Measurements from ENCODE around the gene LDLRAD1. TPM values are rescaled to one million over a fixed set of nuclear protein-coding genes. Genes with fewer than 3 reads are reported as not detected.
"Not testable (repeated sequence)": the region's sequence is repeated elsewhere in the genome, so short reads cannot be mapped to it uniquely, and the experiment has no call there.

Gene LDLRAD1
- total RNA-seq, 3 donors from 2014 or later (not counting 1 experiment from before 2014, with no cell fraction given): not detected

GRCh38 chr1:54027848-54028247 lies 9.9 kb upstream of the LDLRAD1 start:
- no peak for DNase-seq
- no peaks in the 10 kb centered on the region for H3K9me3 ChIP-seq (ENCODE audit: control insufficient read depth, insufficient read depth, low read length)
- H3K27ac ChIP-seq (ENCODE audit: low read length): no peak overlapping the region
- H3K4me3 ChIP-seq (ENCODE audit: low read length): no peak overlapping the region
- Mint-ChIP-seq H3K4me1 (no peaks in the 10 kb centered on the region), H3K27me3 (ENCODE audit: low read depth in 2 of 2) (no peaks in the 10 kb centered on the region), H3K27ac (no peak overlapping the region), H3K9me3 (no peaks in the 10 kb centered on the region), H3K4me3 (no peak overlapping the region), H3K36me3 (peaks cover 11% of the 10 kb centered on the region)
- intact Hi-C loops (cut with micrococcal nuclease): no loop called here
- ATAC-seq: no peak
- H3K36me3 ChIP-seq (ENCODE audit: control insufficient read depth, insufficient read depth, low read length): peaks cover 33% of the 10 kb centered on the region
- TF ChIP-seq CTCF (IDR thresholded peaks at IDR 0.05): no peak
- H3K27me3 ChIP-seq (ENCODE audit: control insufficient read depth, insufficient read depth, low read length): no peaks in the 10 kb centered on the region
- H3K4me1 ChIP-seq (ENCODE audit: control insufficient read depth, insufficient read depth, low read length): no peaks in the 10 kb centered on the region
- WGBS (ENCODE audit: insufficient coverage): 98% methylated on average over 4 of the region's 5 CpGs

- WGBS (ENCODE audit: insufficient coverage): 100% methylated on average over 1 of the region's 1 CpG
- H3K36me3 Mint-ChIP-seq; DNase-seq; H3K27me3 Mint-ChIP-seq (ENCODE audit: low read depth in 2 of 2); H3K4me1 Mint-ChIP-seq; H3K4me3 ChIP-seq (ENCODE audit: low read length); ATAC-seq; H3K27ac Mint-ChIP-seq; H3K27me3 ChIP-seq (ENCODE audit: control insufficient read depth, insufficient read depth, low read length); H3K4me1 ChIP-seq (ENCODE audit: control insufficient read depth, insufficient read depth, low read length); H3K9me3 ChIP-seq (ENCODE audit: control insufficient read depth, insufficient read depth, low read length); H3K27ac ChIP-seq (ENCODE audit: low read length); H3K9me3 Mint-ChIP-seq; H3K4me3 Mint-ChIP-seq; intact Hi-C loops (cut with micrococcal nuclease); H3K36me3 ChIP-seq (ENCODE audit: control insufficient read depth, insufficient read depth, low read length): not testable (repeated sequence)
Measured at GRCh38 chr1:54024811-54025210, 6.8 kb upstream of the LDLRAD1 start.

- Mint-ChIP-seq H3K4me3 (no peak overlapping the region), H3K9me3 (no peaks in the 10 kb centered on the region), H3K27me3 (ENCODE audit: low read depth in 2 of 2) (no peaks in the 10 kb centered on the region), H3K4me1 (no peaks in the 10 kb centered on the region), H3K36me3 (peaks cover 4% of the 10 kb centered on the region), H3K27ac (no peak overlapping the region)
- Histone ChIP-seq H3K4me3 (ENCODE audit: low read length) (no peak overlapping the region), H3K36me3 (ENCODE audit: control insufficient read depth, insufficient read depth, low read length) (peaks cover under 1% of the 10 kb centered on the region), H3K27ac (ENCODE audit: low read length) (no peak overlapping the region), H3K27me3 (ENCODE audit: control insufficient read depth, insufficient read depth, low read length) (no peaks in the 10 kb centered on the region), H3K4me1 (ENCODE audit: control insufficient read depth, insufficient read depth, low read length) (no peaks in the 10 kb centered on the region), H3K9me3 (ENCODE audit: control insufficient read depth, insufficient read depth, low read length) (no peaks in the 10 kb centered on the region)
- no peak for ATAC-seq
- WGBS (ENCODE audit: insufficient coverage): 94% methylated on average over 1 of the region's 2 CpGs
- intact Hi-C loops (cut with micrococcal nuclease): no loop called here
- no peak for DNase-seq
- no peak for TF ChIP-seq CTCF (IDR thresholded peaks at IDR 0.05)
Measured at GRCh38 chr1:54024358-54024757, 6.4 kb upstream of the LDLRAD1 start.

- H3K4me1 ChIP-seq (ENCODE audit: control insufficient read depth, insufficient read depth, low read length); H3K27me3 Mint-ChIP-seq (ENCODE audit: low read depth in 2 of 2); H3K36me3 ChIP-seq (ENCODE audit: control insufficient read depth, insufficient read depth, low read length); H3K4me3 ChIP-seq (ENCODE audit: low read length); ATAC-seq; H3K9me3 Mint-ChIP-seq; H3K27ac ChIP-seq (ENCODE audit: low read length); H3K4me1 Mint-ChIP-seq; intact Hi-C loops (cut with micrococcal nuclease); DNase-seq; H3K36me3 Mint-ChIP-seq; H3K9me3 ChIP-seq (ENCODE audit: control insufficient read depth, insufficient read depth, low read length); H3K27ac Mint-ChIP-seq; H3K4me3 Mint-ChIP-seq; H3K27me3 ChIP-seq (ENCODE audit: control insufficient read depth, insufficient read depth, low read length): not testable (repeated sequence)
- WGBS (ENCODE audit: insufficient coverage): 93% methylated on average over 10 of the region's 10 CpGs
Measured at GRCh38 chr1:54019562-54020176, 1.7 kb upstream of the LDLRAD1 start.

All from natural killer cell (primary cell).